Peyer's patch (tissue), 4 donors: Measurements from ENCODE around the gene ELAPOR1. TPM values are rescaled to one million over a fixed set of nuclear protein-coding genes. Genes with fewer than 3 reads are reported as not detected.

Experiments
- DNase-seq, 3 donors: peaks; one replicate each; pipeline ENCODE4 v3.0.0-alpha.2; 2017 to 2019
- H3K27ac ChIP-seq, 4 donors: fragments of 200-600 bp; sonication (generic); one replicate each; pipeline ENCODE4 v1.5.1; 2016 to 2019
- H3K27me3 ChIP-seq, 2 donors: fragments of 200-600 bp; sonication (generic); one replicate each; pipeline ENCODE4 v1.5.1; 2019
- H3K36me3 ChIP-seq, 3 donors: fragments of 200-600 bp; sonication (generic); one replicate each; pipeline ENCODE4 v1.5.1; 2016 to 2019
- H3K4me1 ChIP-seq, 4 donors: fragments of 200-600 bp; sonication (generic); one replicate each; pipeline ENCODE4 v1.5.1; 2016 to 2019
- H3K4me3 ChIP-seq, 4 donors: fragments of 200-600 bp; sonication (generic); 1 replicate in 3 of 4; 2 replicates in 1 of 4; pipeline ENCODE4 v1.5.1; 2016 to 2019; ENCODE audit warnings: mild to moderate bottlenecking in 1 of 4
- H3K9me3 ChIP-seq, 4 donors: fragments of 200-600 bp; sonication (generic); one replicate each; pipeline ENCODE4 v1.5.1; 2016 to 2019; ENCODE audit warnings: mild to moderate bottlenecking in 1 of 4
- POLR2A ChIP-seq, 2 donors: fragments of 450-650 bp; IDR thresholded peaks; one replicate each; pipeline ENCODE4 v1.5.1; 2017; ENCODE audit warnings: antibody characterized with exemption in 2 of 2, mild to moderate bottlenecking in 2 of 2, moderate library complexity in 2 of 2
- total RNA-seq, 4 donors: library from RNA; depleted of rRNA; stranded (reverse); fragments of >200 nt; gene quantifications; one replicate each; pipeline ENCODE4 v1.1.0, GENCODE V29; 2016
- TF ChIP-seq, protein P1 (sequence below), 6 experiments: fragments of 450-650 bp in 4 of 6; fragments of 200-600 bp in 2 of 6; sonication (generic) in 1 of 6; IDR thresholded peaks; one replicate each; pipeline ENCODE4 v1.5.1; 2017 to 2019; ENCODE audit warnings: antibody characterized with exemption in 6 of 6, mild to moderate bottlenecking in 3 of 6, moderate library complexity in 1 of 6

ELAPOR1 gene
- total RNA-seq, 4 donors from 2014 or later, result 57.8 to 138 (median 98.0) TPM

DNA sequence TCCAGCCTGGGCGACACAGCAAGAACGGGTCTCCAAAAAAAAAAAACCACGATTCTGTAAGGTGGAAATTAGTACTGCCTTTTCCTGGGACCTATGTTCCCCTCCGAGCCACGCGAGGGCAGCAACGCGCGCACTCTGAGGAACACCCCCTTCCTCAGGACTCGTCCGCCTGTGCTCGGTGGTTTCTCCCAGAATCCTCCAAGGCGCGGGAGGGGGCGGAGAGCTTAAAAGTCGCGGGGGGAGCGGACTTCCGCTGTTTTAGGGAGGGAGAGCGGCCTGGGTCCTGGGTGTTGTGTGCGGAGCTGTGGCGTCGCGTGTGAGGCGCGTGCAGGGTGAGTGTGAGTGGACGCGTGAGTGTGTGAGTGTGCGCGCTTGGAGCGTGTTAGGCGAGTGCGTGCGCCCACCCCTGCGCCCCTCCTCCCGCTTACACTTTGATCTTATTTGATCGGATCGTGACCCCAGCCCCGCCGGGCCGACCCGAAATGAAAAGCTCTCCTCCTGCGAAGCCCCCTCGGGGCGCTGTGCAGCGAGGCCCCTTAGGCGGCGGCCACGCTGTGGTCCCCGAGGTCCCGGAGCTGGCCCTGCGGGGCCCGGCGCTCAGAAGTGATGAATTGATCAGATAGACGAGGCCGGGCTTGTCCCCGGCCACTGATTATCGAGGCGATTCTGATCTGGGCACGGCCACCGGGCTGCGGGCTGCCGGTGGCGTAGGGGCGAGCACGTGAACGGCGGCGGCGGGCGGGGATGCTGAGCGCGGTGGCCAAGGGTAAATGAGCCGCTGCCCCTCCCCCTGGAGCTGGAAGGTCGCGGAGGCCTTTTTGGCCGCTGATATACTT lies 13.8 kb upstream of the ELAPOR1 start:
- DNase-seq, result peak; percentile 94 to 98 (median 97)
- TF ChIP-seq, protein P1, sequence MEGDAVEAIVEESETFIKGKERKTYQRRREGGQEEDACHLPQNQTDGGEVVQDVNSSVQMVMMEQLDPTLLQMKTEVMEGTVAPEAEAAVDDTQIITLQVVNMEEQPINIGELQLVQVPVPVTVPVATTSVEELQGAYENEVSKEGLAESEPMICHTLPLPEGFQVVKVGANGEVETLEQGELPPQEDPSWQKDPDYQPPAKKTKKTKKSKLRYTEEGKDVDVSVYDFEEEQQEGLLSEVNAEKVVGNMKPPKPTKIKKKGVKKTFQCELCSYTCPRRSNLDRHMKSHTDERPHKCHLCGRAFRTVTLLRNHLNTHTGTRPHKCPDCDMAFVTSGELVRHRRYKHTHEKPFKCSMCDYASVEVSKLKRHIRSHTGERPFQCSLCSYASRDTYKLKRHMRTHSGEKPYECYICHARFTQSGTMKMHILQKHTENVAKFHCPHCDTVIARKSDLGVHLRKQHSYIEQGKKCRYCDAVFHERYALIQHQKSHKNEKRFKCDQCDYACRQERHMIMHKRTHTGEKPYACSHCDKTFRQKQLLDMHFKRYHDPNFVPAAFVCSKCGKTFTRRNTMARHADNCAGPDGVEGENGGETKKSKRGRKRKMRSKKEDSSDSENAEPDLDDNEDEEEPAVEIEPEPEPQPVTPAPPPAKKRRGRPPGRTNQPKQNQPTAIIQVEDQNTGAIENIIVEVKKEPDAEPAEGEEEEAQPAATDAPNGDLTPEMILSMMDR (IDR thresholded peaks at IDR 0.05), result peak; percentile 82 to 95 (median 92)
- peak; percentile 95 to 97 for TF ChIP-seq POLR2A (IDR thresholded peaks at IDR 0.05)
- Histone ChIP-seq H3K9me3 (no peaks in the 10 kb centered on the region), H3K27ac (peak overlapping the region; percentile 93 to 99 (median 96)), H3K27me3 (no peaks in the 10 kb centered on the region), H3K36me3 (peaks cover 0 to 6% (median 0%) of the 10 kb centered on the region in 3 donors), H3K4me3 (peak overlapping the region; percentile 74 to 90 (median 80)), H3K4me1 (peaks cover 0 to 8% (median 0%) of the 10 kb centered on the region in 4 donors)

DNA sequence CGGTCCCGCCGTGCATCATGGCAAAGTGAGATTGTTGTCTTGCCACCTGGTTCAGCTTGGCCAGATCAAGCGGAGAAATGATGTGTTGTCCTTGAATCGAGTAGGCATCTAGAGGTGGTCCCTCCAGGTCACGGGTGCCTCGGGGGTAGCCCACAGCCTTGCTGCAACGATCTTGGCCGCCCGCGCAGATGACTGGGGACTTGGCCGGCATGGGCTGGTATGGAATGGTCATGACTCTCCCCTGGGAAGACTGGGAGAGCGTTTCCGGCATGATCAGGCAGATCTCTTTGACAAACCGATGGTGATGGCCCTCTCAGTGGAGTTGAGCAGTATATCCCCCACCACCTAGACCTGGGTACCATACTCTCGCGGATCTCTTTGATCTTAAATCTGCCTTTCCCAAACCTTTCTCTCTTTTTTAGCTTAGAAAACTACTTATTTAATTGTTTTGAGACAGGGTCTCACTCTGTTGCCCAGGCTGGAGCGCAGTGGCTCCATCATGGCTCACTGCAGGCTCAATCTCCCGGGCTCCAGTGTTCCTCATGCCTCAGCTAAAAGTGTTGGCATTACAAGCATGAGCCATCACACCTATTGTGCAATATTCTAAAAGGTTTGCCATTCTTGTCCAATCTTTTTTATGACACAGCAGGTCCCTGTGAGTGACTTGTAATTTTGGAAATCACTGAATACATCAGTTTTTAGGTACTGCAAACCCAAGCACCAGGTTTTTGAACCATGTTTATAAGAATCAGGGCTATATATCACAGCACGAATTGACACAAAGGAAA lies 9.4 kb upstream of the ELAPOR1 start:
- H3K36me3 ChIP-seq, result no peaks in the 10 kb centered on the region
- DNase-seq, result no peak
- H3K27me3 ChIP-seq, result no peaks in the 10 kb centered on the region
- TF ChIP-seq POLR2A (IDR thresholded peaks at IDR 0.05), result no peak
- TF ChIP-seq, protein P1 (IDR thresholded peaks at IDR 0.05), result no peak
- no peak overlapping the region for H3K4me3 ChIP-seq
- H3K4me1 ChIP-seq, result peaks cover 0 to 8% (median 0%) of the 10 kb centered on the region in 4 donors
- no peak overlapping the region for H3K27ac ChIP-seq
- no peaks in the 10 kb centered on the region for H3K9me3 ChIP-seq

DNA sequence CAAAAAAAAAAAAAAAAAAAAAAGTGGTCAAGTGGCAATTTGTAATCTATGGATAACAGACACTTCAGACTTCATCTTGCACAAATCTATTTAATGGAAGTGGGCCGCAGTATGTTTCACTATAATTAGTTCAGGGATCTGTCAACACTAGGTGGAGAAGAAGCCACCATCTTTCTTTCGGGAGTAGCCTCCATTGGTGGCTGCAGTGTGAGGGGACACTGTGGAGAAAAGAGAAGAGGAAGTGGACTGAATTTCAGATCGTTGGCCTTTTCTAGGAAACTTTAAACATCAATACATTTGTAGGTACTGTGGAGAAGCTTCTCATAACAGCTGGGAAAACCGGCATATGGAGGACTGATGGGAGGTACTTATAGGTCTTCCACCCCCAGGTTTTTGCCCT lies 8.0 kb upstream of the ELAPOR1 start:
- H3K27me3 ChIP-seq, result no peaks in the 10 kb centered on the region
- TF ChIP-seq POLR2A (IDR thresholded peaks at IDR 0.05), result no peak
- TF ChIP-seq, protein P1 (IDR thresholded peaks at IDR 0.05), result no peak
- no peaks in the 10 kb centered on the region for H3K36me3 ChIP-seq
- no peaks in the 10 kb centered on the region for H3K9me3 ChIP-seq
- H3K4me3 ChIP-seq, result no peak overlapping the region
- DNase-seq, result no peak
- no peak overlapping the region for H3K27ac ChIP-seq
- peaks cover 0 to 8% (median 0%) of the 10 kb centered on the region in 4 donors for H3K4me1 ChIP-seq

DNA sequence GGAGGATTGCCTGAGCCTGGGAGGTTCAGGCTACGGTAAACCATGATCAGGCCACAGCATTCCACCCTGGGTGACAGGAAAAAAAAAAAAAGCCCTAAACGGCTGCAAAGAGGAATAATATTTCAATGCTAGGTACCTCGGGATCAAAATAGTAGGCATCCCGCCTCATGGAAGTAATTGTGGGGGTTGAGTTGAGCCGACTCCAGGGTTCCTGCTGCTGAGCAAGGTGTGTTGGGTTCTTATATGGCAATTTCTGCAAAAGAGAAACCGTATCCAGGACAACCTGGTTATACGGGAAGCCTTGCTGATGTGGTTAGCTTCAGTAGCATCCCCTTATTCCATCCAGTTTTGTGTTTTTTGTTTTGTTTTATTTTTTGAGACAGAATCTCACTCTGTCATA lies 6.1 kb upstream of the ELAPOR1 start:
- H3K27ac ChIP-seq, result no peak overlapping the region
- no peak for DNase-seq
- no peak for TF ChIP-seq POLR2A (IDR thresholded peaks at IDR 0.05)
- TF ChIP-seq, protein P1 (IDR thresholded peaks at IDR 0.05), result no peak
- peaks cover 0 to 8% (median under 1%) of the 10 kb centered on the region in 4 donors for H3K4me1 ChIP-seq
- H3K9me3 ChIP-seq, result no peaks in the 10 kb centered on the region
- no peak overlapping the region for H3K4me3 ChIP-seq
- no peaks in the 10 kb centered on the region for H3K36me3 ChIP-seq
- no peaks in the 10 kb centered on the region for H3K27me3 ChIP-seq

DNA sequence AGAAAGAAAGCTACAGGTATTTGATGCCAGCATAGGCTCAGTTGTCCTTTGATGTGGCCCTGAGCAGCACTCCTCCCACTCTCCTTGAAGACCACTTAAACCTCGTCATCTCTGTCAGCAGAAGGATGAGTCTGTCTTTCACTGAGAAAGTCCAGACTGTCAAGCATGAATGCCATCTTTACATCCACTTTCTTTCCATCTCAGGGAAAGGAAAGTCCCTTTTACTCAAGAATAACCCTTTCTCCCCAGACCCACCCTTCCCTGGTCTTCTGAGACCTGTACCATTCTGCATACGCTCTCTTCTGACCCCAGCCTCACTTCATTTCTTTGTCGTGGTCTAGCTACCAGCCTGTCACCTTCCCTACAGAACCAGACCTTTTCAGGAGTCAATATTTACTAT lies 4.0 kb upstream of the ELAPOR1 start:
- no peaks in the 10 kb centered on the region for H3K36me3 ChIP-seq
- no peaks in the 10 kb centered on the region for H3K27me3 ChIP-seq
- no peak for DNase-seq
- H3K4me3 ChIP-seq, result no peak overlapping the region
- H3K9me3 ChIP-seq, result no peaks in the 10 kb centered on the region
- H3K27ac ChIP-seq, result no peak overlapping the region
- TF ChIP-seq POLR2A (IDR thresholded peaks at IDR 0.05), result no peak
- TF ChIP-seq, protein P1 (IDR thresholded peaks at IDR 0.05), result no peak
- H3K4me1 ChIP-seq, result peaks cover 4 to 23% (median 11%) of the 10 kb centered on the region in 4 donors
